Astrocyte of the spinal cord (primary cell): ENCODE results near the gene BEND7.

Experiments used
- DNase-seq: peaks from one replicate; pipeline ENCODE4 v3.0.0; 2011; ENCODE audit warnings: low read depth, low spot score
- H3K4me3 ChIP-seq: 2 replicates; pipeline ENCODE4 v1.5.1; 2011; ENCODE audit warnings: low read depth, mild to moderate bottlenecking, low read length, moderate library complexity
- in situ Hi-C: cut with HindIII; loops from 2 replicates; pipeline ENCODE4 v1.10.0; 2017; ENCODE audit warnings: low sequenced_read_pairs
- TF ChIP-seq, protein P1 (sequence below): IDR thresholded peaks from 2 replicates; pipeline ENCODE4 v1.5.1; 2012; ENCODE audit warnings: low read depth, mild to moderate bottlenecking, low read length, inconsistent platforms

The BEND7 gene

DNA sequence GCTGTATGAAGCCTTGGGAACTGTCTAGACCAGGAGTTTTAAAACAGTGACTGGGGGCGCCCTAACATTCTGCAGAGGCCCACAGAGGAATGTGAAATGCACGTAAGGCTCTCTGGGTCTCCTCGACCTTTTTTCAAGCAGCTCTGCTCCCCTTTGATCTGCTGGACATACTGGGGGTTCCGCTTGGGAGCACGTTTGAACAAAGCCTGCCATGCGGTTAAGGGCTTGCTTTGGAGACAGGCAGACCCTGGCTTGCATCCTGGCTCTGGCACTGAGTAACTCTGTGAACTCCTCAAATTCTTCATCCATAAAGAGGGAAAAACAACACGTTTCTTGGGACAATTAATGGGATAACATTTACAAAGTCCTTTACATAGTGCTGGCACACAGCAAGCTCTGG, 7.8 kb downstream of the BEND7 start:
- no peak for DNase-seq
- TF ChIP-seq, protein P1, sequence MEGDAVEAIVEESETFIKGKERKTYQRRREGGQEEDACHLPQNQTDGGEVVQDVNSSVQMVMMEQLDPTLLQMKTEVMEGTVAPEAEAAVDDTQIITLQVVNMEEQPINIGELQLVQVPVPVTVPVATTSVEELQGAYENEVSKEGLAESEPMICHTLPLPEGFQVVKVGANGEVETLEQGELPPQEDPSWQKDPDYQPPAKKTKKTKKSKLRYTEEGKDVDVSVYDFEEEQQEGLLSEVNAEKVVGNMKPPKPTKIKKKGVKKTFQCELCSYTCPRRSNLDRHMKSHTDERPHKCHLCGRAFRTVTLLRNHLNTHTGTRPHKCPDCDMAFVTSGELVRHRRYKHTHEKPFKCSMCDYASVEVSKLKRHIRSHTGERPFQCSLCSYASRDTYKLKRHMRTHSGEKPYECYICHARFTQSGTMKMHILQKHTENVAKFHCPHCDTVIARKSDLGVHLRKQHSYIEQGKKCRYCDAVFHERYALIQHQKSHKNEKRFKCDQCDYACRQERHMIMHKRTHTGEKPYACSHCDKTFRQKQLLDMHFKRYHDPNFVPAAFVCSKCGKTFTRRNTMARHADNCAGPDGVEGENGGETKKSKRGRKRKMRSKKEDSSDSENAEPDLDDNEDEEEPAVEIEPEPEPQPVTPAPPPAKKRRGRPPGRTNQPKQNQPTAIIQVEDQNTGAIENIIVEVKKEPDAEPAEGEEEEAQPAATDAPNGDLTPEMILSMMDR, result no peak
- H3K4me3 ChIP-seq, result no peak overlapping the region
- in situ Hi-C loops, result no loop called here

DNA sequence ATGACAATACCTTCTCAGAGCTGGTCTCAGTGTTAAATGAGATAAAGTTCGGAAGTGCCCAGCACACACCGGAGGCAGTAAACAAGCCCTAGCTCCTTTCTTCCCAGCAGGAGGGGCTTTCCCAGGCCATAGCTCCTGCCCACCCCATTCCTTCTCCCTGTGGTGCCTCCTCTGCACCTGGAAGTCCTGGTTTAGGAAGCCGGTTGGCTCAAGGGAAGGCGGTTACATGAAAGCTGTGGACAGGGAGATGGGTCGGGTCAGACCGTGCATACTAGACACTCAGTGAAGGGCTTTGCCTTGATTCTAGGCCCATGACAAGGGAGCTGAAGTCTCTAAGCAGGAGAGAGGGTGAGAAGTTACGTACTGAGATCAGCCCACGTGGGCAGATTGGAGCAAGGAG, 8.6 kb downstream of the BEND7 start:
- in situ Hi-C loops, result no loop called here
- TF ChIP-seq, protein P1, result no peak
- no peak for DNase-seq
- H3K4me3 ChIP-seq, result no peak overlapping the region

DNA sequence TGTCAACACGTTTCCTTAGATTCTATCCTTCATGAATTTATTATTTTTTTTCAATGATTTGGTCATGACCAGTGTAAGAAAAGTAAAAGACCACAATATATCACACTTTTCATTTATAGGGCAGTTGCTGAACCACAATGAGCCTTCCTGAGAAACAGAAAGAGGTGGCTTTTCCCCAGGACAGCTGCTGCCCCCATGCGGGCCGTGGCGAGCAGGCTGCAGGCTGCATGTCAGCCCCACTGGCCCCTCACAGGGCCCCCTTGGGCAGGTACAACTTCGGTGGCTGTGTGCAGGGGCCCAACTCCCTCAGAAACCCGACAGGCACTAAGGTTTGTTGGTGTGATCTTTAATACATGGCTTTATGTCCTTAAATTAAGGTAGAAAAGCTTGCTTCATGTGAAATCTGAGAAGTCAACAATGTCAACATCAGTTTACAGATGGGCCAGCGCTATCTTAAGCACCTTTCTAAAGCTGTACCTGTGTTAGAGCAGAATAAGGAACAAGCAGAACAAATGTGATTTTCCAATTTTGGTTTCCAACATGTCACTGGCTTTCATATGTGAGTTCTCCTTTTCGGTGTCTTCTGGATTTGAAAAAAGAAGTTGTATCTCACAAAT, 10.6 kb downstream of the BEND7 start:
- peak; percentile 21 for DNase-seq
- TF ChIP-seq, protein P1, result peak; percentile 74
- no peak overlapping the region for H3K4me3 ChIP-seq
- in situ Hi-C loops, result no loop called here

DNA sequence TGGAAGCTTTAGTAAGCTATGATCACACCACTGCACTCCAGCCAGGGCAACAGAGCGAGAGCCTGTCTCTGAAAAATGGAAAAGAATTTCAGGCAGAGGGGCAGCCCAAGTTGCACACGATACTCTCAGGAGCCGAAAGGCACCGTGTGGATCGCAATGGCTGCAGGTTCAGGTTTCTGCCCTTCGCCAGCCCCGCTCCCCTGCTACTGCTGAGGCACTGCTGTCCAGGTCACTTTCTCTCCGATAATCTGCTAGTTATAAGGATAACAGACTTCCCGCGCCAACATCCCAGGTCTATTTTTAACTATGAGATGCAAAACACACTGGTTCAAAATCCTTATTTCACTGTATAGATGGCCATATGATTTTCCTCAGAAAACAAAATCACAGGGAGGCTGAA, 11.1 kb downstream of the BEND7 start:
- in situ Hi-C loops, result no loop called here
- TF ChIP-seq, protein P1, result no peak
- DNase-seq, result no peak
- H3K4me3 ChIP-seq, result no peak overlapping the region

DNA sequence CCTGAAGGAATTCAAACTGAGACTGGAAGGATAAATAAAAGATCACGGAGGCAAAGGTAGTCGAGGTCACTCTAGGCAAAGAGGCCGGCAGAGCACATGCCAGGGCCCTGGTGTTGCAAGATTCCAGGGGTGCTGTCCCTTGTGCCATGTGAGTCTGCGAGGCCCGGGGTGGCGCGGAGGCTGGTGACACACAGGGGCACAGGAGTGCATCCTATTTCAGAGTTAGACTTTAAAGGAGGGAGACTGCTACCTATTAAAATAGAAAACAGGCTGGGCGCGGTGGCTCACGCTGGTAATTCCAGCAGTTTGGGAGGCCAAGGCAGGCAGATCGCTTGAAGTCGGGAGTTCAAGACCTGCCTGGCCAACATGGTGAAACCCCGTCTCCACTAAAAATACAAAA, 12.6 kb downstream of the BEND7 start:
- TF ChIP-seq, protein P1, result no peak
- in situ Hi-C loops, result no loop called here
- no peak for DNase-seq
- no peak overlapping the region for H3K4me3 ChIP-seq

DNA sequence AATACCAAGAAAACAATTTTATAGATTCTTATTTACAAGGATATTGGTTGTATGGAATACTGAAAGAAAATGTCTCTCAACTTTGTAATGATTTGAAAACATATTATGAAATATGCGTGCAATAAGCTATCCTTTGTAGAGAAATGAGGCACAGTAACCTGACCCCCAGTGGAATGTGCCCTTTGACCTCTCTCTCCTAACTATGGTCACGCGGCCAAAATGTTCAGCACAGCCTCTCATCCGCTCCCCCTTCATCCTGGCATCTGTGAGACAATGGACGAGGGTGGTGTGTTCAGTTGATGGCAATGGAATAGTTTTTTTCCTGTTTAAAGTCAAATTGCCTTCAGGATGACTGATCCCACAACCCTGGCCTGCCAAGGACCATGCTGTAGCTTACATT, 13.3 kb downstream of the BEND7 start:
- TF ChIP-seq, protein P1, result no peak

DNA sequence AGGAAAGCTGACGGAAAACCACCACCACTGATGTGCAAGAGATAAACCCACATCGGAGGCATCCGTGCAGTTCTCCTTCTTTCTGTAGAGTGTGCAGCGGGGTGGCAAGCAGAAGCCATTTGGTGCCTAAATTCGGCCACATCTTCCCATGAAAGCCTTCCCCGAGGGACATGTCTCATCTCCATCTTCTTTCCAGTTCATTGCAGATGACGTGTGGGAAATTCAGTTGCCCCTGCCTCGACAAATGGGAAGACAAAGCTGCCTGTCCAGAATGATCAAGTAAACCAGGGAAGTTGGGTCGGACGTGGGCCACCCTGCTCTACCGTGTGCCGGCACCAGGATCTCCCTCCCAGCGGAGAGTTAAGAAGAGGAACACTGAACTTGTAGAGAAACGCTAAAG, 14.5 kb downstream of the BEND7 start:
- TF ChIP-seq, protein P1, result no peak
- no peak for DNase-seq
- H3K4me3 ChIP-seq, result no peak overlapping the region
- in situ Hi-C loops, result no loop called here

More for the DNA sequence above, 13.3 kb downstream of the BEND7 start:
- in situ Hi-C loops, result no loop called here
- no peak overlapping the region for H3K4me3 ChIP-seq
- DNase-seq, result no peak
